CD4-positive, alpha-beta memory T cell (primary cell): ENCODE measurements around the gene ABCF3. TPM values are rescaled to one million over a fixed set of nuclear protein-coding genes. Genes with fewer than 3 reads are reported as not detected.

Source experiments
- CTCF ChIA-PET: fragments of 350-600 bp; sonication (Branson Sonifier 250); formaldehyde crosslinking; loops from one replicate; lab custom pipeline; 2021; ENCODE audit warnings: inconsistent platforms; ENCODE audit not compliant: partially characterized antibody; lab: Charles Lee
- POLR2A ChIA-PET: fragments of 350-600 bp; sonication (Branson Sonifier 250); formaldehyde crosslinking; loops from one replicate; lab custom pipeline; 2021; ENCODE audit not compliant: partially characterized antibody; lab: Charles Lee
- DNase-seq, 5 donors: peaks; one replicate each; pipeline versions ENCODE4 v3.0.0 to v3.0.0-alpha.2; 2020 to 2022; ENCODE audit warnings: mixed read lengths in 1 of 5
- H3K27ac ChIP-seq: one replicate; pipeline ENCODE4 v1.7.0; 2013; ENCODE audit warnings: low read depth, low read length
- H3K27me3 ChIP-seq: 2 replicates; pipeline ENCODE4 v1.7.0; 2013; ENCODE audit warnings: mild to moderate bottlenecking, low read length, moderate library complexity; ENCODE audit not compliant: insufficient read depth
- H3K36me3 ChIP-seq: 2 replicates; pipeline ENCODE4 v1.7.0; 2013; ENCODE audit warnings: mild to moderate bottlenecking, low read length, moderate library complexity; ENCODE audit not compliant: insufficient read depth
- H3K4me1 ChIP-seq: 2 replicates; pipeline ENCODE4 v1.7.0; 2013; ENCODE audit warnings: mild to moderate bottlenecking, low read length, moderate library complexity; ENCODE audit not compliant: insufficient read depth
- H3K4me3 ChIP-seq, 2 donors: one replicate each; pipeline ENCODE4 v1.7.0; 2013; ENCODE audit warnings: low read length in 2 of 2, mild to moderate bottlenecking in 1 of 2
- H3K9me3 ChIP-seq, 2 donors: one replicate each; pipeline ENCODE4 v1.7.0; 2013; ENCODE audit warnings: low read length in 2 of 2, control low read depth in 1 of 2; ENCODE audit not compliant: control insufficient read depth in 1 of 2
- H3K27ac Mint-ChIP-seq, 7 donors: one replicate each; pipeline ENCODE4 v1.8.0; 2020 to 2021; ENCODE audit warnings: mixed read lengths in 7 of 7, mild to moderate bottlenecking in 6 of 7, inconsistent platforms in 3 of 7, moderate library complexity in 3 of 7
- H3K27me3 Mint-ChIP-seq, 2 donors: one replicate each; pipeline ENCODE4 v1.8.0; 2020 to 2021; ENCODE audit warnings: mixed read lengths in 2 of 2
- H3K36me3 Mint-ChIP-seq, 2 donors: one replicate each; pipeline ENCODE4 v1.8.0; 2020 to 2021; ENCODE audit warnings: mixed read lengths in 2 of 2, inconsistent platforms in 1 of 2, mild to moderate bottlenecking in 1 of 2
- H3K4me1 Mint-ChIP-seq, 4 donors: one replicate each; pipeline ENCODE4 v1.8.0; 2020 to 2021; ENCODE audit warnings: mixed read lengths in 4 of 4, mild to moderate bottlenecking in 1 of 4
- H3K4me3 Mint-ChIP-seq, 8 donors: one replicate each; pipeline ENCODE4 v1.8.0; 2020 to 2021; ENCODE audit warnings: mixed read lengths in 8 of 8, mild to moderate bottlenecking in 7 of 8, moderate library complexity in 6 of 8, inconsistent platforms in 3 of 8
- H3K9me3 Mint-ChIP-seq, 8 donors: one replicate each; pipeline ENCODE4 v1.8.0; 2020 to 2021; ENCODE audit warnings: mixed read lengths in 8 of 8, mild to moderate bottlenecking in 5 of 8, inconsistent platforms in 3 of 8, moderate library complexity in 1 of 8
- intact Hi-C: fragments of 100-400 bp; cut with micrococcal nuclease; formaldehyde crosslinking; loops from one replicate; pipeline ENCODE4 v1.15.1; 2023
- polyA plus RNA-seq, 2 donors: library from polyadenylated mRNA; unstranded; fragments of 300-500 nt; fragmentation: Illumina TruSeq; gene quantifications; one replicate each; pipeline ENCODE4 v1.2.3, GENCODE V29; 2021
- total RNA-seq, 2 experiments: library from RNA; stranded (reverse); gene quantifications; one replicate each; pipeline ENCODE4 v1.2.3, GENCODE V29; 2021

The ABCF3 gene
- total and polyA plus RNA-seq, 4 experiments from 2014 or later, result 32.0 to 124 (median 88.4) TPM

- ChIA-PET CTCF (interaction anchor here (1.1 kb wide), 1 partner anchor 38 kb away, joined by 3 read pairs; no protein-coding TSS in a partner anchor), POLR2A (interaction anchor here (1.5 kb wide), 1 partner anchor 9 kb away, joined by 10 read pairs; no protein-coding TSS in a partner anchor)
- intact Hi-C loops, result no loop called here
- no peak overlapping the region for H3K4me3 ChIP-seq
- Mint-ChIP-seq H3K27me3 (no peaks in the 10 kb centered on the region), H3K27ac (no peak overlapping the region), H3K9me3 (no peaks in the 10 kb centered on the region), H3K4me3 (no peak overlapping the region), H3K4me1 (peaks cover 22 to 40% (median 31%) of the 10 kb centered on the region in 4 donors), H3K36me3 (peaks cover 49 to 81% of the 10 kb centered on the region in 2 donors)
- no peaks in the 10 kb centered on the region for H3K9me3 ChIP-seq
- no peak for DNase-seq
- no peak overlapping the region for H3K27ac ChIP-seq
- peaks cover 30% of the 10 kb centered on the region for H3K4me1 ChIP-seq
- H3K27me3 ChIP-seq, result no peaks in the 10 kb centered on the region
- peaks cover 63% of the 10 kb centered on the region for H3K36me3 ChIP-seq
Measured at GRCh38 chr3:184183679-184184078, 2.3 kb upstream of the ABCF3 start.

DNA sequence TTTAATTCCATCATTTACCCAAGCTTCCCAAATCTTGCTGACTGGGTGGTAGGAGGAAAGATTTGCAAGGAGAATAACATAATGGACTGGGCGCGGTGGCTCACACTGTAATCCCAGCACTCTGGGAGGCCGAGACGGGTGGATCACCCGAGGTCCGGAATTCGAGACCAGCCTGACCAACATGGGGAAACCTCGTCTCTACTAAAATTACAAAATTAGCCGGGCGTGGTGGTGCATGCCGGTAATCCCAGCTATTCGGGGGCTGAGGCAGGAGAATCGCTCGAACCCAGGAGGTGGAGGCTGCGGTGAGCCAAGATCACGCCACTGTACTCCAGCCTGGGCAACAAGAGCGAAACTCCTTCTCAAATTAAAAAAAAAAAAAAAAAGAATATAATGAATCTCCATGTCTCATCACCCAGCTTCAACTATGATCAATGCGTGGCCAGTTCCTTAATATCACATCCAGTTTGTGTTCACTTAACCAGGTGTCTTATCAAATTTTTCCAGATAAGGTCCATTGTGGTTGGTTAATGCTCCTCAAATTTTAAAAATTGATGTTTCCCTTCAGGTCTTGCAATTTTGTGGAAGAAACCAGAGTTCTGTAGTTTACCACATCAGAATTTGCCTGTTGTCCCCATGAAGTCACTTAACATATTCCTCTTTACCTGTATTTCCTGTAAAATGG lies 1.3 kb upstream of the ABCF3 start:
- no peak for DNase-seq
- Mint-ChIP-seq H3K27ac (peak overlapping the region in 6 of 7 donors; percentile 24 to 98 (median 93)), H3K4me3 (peak overlapping the region in 6 of 8 donors; percentile 73 to 99 (median 98)), H3K4me1 (peaks cover 26 to 41% (median 34%) of the 10 kb centered on the region in 4 donors), H3K9me3 (no peaks in the 10 kb centered on the region), H3K36me3 (peaks cover 41 to 81% of the 10 kb centered on the region in 2 donors), H3K27me3 (no peaks in the 10 kb centered on the region)
- Histone ChIP-seq H3K27me3 (no peaks in the 10 kb centered on the region), H3K4me3 (no peak overlapping the region), H3K4me1 (peaks cover 30% of the 10 kb centered on the region), H3K27ac (no peak overlapping the region), H3K36me3 (peaks cover 63% of the 10 kb centered on the region), H3K9me3 (no peaks in the 10 kb centered on the region)
- ChIA-PET CTCF (interaction anchor here (1.1 kb wide), 1 partner anchor 37 kb away, joined by 3 read pairs; no protein-coding TSS in a partner anchor), POLR2A (interaction anchor here (0.6 to 2.4 kb wide), 8 partner anchors 8 to 706 kb away, joined by 3 to 26 read pairs (median 7); partner anchors contain the start of genes AP2M1 and EIF2B5)
- intact Hi-C loops, result loop anchor here (1.0 to 5.0 kb wide), 6 partner anchors 10 to 547 kb away; partner anchors contain the start of genes ABCC5, AP2M1, CLCN2 and EIF2B5

GRCh38 chr3:184185461-184186183 lies 377 bp upstream of the ABCF3 start:
- H3K4me1 Mint-ChIP-seq, result peaks cover 26 to 47% (median 36%) of the 10 kb centered on the region in 4 donors
- peak overlapping the region; percentile 87 to 98 for H3K4me3 ChIP-seq
- no peaks in the 10 kb centered on the region for H3K9me3 Mint-ChIP-seq
- H3K36me3 Mint-ChIP-seq, result peaks cover 44 to 83% of the 10 kb centered on the region in 2 donors
- no peaks in the 10 kb centered on the region for H3K27me3 Mint-ChIP-seq
- H3K9me3 ChIP-seq, result no peaks in the 10 kb centered on the region
- peak; percentile 98 to 100 (median 99) for DNase-seq
- ChIA-PET POLR2A (interaction anchor here (0.6 to 2.4 kb wide), 8 partner anchors 9 to 707 kb away, joined by 3 to 26 read pairs (median 6); partner anchors contain the start of genes AP2M1, DVL3 and EIF2B5), CTCF (interaction anchor here (0.9 to 1.0 kb wide), 2 partner anchors 11 to 15 kb away, joined by 3 read pairs; partner anchors contain the start of gene AP2M1)
- intact Hi-C loops, result loop anchor here (1.0 to 5.0 kb wide), 9 partner anchors 11 to 548 kb away; partner anchors contain the start of genes ABCC5, AP2M1, CLCN2 and EEF1AKMT4
- peaks cover 62% of the 10 kb centered on the region for H3K36me3 ChIP-seq
- H3K27ac Mint-ChIP-seq, result peak overlapping the region; percentile 92 to 99 (median 97)
- peak overlapping the region; percentile 80 for H3K27ac ChIP-seq
- H3K27me3 ChIP-seq, result no peaks in the 10 kb centered on the region
- peak overlapping the region; percentile 98 to 99 (median 98) for H3K4me3 Mint-ChIP-seq
- peaks cover 30% of the 10 kb centered on the region for H3K4me1 ChIP-seq

GRCh38 chr3:184186902-184187207 lies 856 bp downstream of the ABCF3 start:
- POLR2A ChIA-PET, result interaction anchor here (1.5 to 2.4 kb wide), 3 partner anchors 13 to 52 kb away, joined by 7 to 26 read pairs (median 15); partner anchors contain the start of genes AP2M1, DVL3 and EIF2B5
- no peak for DNase-seq
- Histone ChIP-seq H3K4me1 (peaks cover 30% of the 10 kb centered on the region), H3K36me3 (peaks cover 60% of the 10 kb centered on the region), H3K9me3 (no peaks in the 10 kb centered on the region), H3K27ac (peak overlapping the region; percentile 80), H3K4me3 (peak overlapping the region; percentile 87 to 98), H3K27me3 (no peaks in the 10 kb centered on the region)
- intact Hi-C loops, result loop anchor here (1.0 to 5.0 kb wide), 7 partner anchors 40 to 550 kb away; partner anchors contain the start of genes ABCC5, CLCN2, EEF1AKMT4 and EIF4G1
- Mint-ChIP-seq H3K27ac (peak overlapping the region; percentile 60 to 98 (median 95)), H3K4me3 (peak overlapping the region; percentile 98 to 99 (median 98)), H3K36me3 (peaks cover 34 to 83% of the 10 kb centered on the region in 2 donors), H3K9me3 (no peaks in the 10 kb centered on the region), H3K4me1 (peaks cover 26 to 47% (median 36%) of the 10 kb centered on the region in 4 donors), H3K27me3 (no peaks in the 10 kb centered on the region)
- CTCF ChIA-PET, result interaction anchor here (0.9 kb wide), 2 partner anchors 13 to 17 kb away, joined by 3 read pairs; no protein-coding TSS in a partner anchor

- peak overlapping the region in 7 of 8 donors; percentile 0 to 98 (median 30) for H3K4me3 Mint-ChIP-seq
- ChIA-PET POLR2A (interaction anchor here (1.0 kb wide), 1 partner anchor 15 kb away, joined by 3 read pairs; no protein-coding TSS in a partner anchor), CTCF (interaction anchor here (1.3 kb wide), 1 partner anchor 62 kb away, joined by 4 read pairs; the partner anchor contains the start of gene EEF1AKMT4)
- H3K27me3 Mint-ChIP-seq, result no peaks in the 10 kb centered on the region
- intact Hi-C loops, result loop anchor here (5.0 kb wide), 4 partner anchors 39 to 551 kb away; partner anchors contain the start of genes ABCC5, CLCN2, KLHL24 and POLR2H
- DNase-seq, result no peak
- Histone ChIP-seq H3K4me3 (no peak overlapping the region), H3K27me3 (no peaks in the 10 kb centered on the region), H3K9me3 (no peaks in the 10 kb centered on the region), H3K4me1 (peaks cover 30% of the 10 kb centered on the region), H3K36me3 (peaks cover 60% of the 10 kb centered on the region), H3K27ac (no peak overlapping the region)
- H3K36me3 Mint-ChIP-seq, result peaks cover 33 to 83% of the 10 kb centered on the region in 2 donors
- H3K27ac Mint-ChIP-seq, result peak overlapping the region in 1 of 7 donors; percentile 52
- H3K4me1 Mint-ChIP-seq, result peaks cover 26 to 47% (median 36%) of the 10 kb centered on the region in 4 donors
- H3K9me3 Mint-ChIP-seq, result no peaks in the 10 kb centered on the region
Measured at GRCh38 chr3:184188080-184188479, 2.1 kb downstream of the ABCF3 start.

GRCh38 chr3:184189421-184189820 lies 3.4 kb downstream of the ABCF3 start:
- ChIA-PET CTCF (no interaction called here), POLR2A (no interaction called here)
- Mint-ChIP-seq H3K9me3 (no peaks in the 10 kb centered on the region), H3K4me3 (no peak overlapping the region), H3K27ac (no peak overlapping the region), H3K4me1 (peaks cover 26 to 47% (median 36%) of the 10 kb centered on the region in 4 donors), H3K27me3 (no peaks in the 10 kb centered on the region), H3K36me3 (peaks cover 33 to 83% of the 10 kb centered on the region in 2 donors)
- H3K4me3 ChIP-seq, result no peak overlapping the region
- DNase-seq, result no peak
- peaks cover 65% of the 10 kb centered on the region for H3K36me3 ChIP-seq
- intact Hi-C loops, result loop anchor here (5.0 kb wide), 4 partner anchors 38 to 552 kb away; partner anchors contain the start of genes ABCC5, CLCN2, KLHL24 and POLR2H
- H3K9me3 ChIP-seq, result no peaks in the 10 kb centered on the region
- H3K27me3 ChIP-seq, result no peaks in the 10 kb centered on the region
- peaks cover 30% of the 10 kb centered on the region for H3K4me1 ChIP-seq
- H3K27ac ChIP-seq, result no peak overlapping the region
